ENCODE results near the gene TMEM120B. TPM values are rescaled to one million over a fixed set of nuclear protein-coding genes. Genes with fewer than 3 reads are reported as not detected.

Gene TMEM120B
- total and polyA plus RNA-seq, 2 of the 13 experiments (the other 11 are each of a cell fraction or from before 2014, with no cell fraction given): 7.1 to 12.9 TPM

- TF ChIP-seq, protein P1, sequence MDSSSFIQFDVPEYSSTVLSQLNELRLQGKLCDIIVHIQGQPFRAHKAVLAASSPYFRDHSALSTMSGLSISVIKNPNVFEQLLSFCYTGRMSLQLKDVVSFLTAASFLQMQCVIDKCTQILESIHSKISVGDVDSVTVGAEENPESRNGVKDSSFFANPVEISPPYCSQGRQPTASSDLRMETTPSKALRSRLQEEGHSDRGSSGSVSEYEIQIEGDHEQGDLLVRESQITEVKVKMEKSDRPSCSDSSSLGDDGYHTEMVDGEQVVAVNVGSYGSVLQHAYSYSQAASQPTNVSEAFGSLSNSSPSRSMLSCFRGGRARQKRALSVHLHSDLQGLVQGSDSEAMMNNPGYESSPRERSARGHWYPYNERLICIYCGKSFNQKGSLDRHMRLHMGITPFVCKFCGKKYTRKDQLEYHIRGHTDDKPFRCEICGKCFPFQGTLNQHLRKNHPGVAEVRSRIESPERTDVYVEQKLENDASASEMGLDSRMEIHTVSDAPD (CRISPR knock-in tag; IDR thresholded peaks at IDR 0.05): no peak
- no peak for TF ChIP-seq ATF3 (CRISPR knock-in tag; IDR thresholded peaks at IDR 0.05)
- peak; percentile 86; the same call in 1 of the 2 replicates for TF ChIP-seq ZSCAN21 (CRISPR knock-in tag; IDR thresholded peaks at IDR 0.05; ENCODE audit: borderline replicate concordance)
- TF ChIP-seq, protein P2, sequence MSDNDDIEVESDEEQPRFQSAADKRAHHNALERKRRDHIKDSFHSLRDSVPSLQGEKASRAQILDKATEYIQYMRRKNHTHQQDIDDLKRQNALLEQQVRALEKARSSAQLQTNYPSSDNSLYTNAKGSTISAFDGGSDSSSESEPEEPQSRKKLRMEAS (IDR thresholded peaks at IDR 0.05): no peak
- 0 out of 2 replicates have a peak, but pooled peaks have one; percentile 9 for TF ChIP-seq RFXAP (CRISPR knock-in tag; IDR thresholded peaks at IDR 0.05; ENCODE audit: borderline replicate concordance)
- no peak for TF ChIP-seq SMAD1 (CRISPR knock-in tag; IDR thresholded peaks at IDR 0.05; ENCODE audit: borderline replicate concordance, low read depth)
- no peak for TF ChIP-seq MTF2 (CRISPR knock-in tag; IDR thresholded peaks at IDR 0.05; ENCODE audit: borderline replicate concordance)
- TF ChIP-seq SRY (CRISPR knock-in tag; IDR thresholded peaks at IDR 0.05): peak; percentile 63; the same call in 1 of the 2 replicates
- no peak for TF ChIP-seq ZNF790 (CRISPR knock-in tag; IDR thresholded peaks at IDR 0.05; ENCODE audit: borderline replicate concordance)
- TF ChIP-seq ZNF549 (CRISPR knock-in tag; IDR thresholded peaks at IDR 0.05): no peak
- TF ChIP-seq, protein P3, sequence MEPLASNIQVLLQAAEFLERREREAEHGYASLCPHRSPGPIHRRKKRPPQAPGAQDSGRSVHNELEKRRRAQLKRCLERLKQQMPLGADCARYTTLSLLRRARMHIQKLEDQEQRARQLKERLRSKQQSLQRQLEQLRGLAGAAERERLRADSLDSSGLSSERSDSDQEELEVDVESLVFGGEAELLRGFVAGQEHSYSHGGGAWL (CRISPR knock-in tag; IDR thresholded peaks at IDR 0.05): no peak
- TF ChIP-seq ZNF720 (CRISPR knock-in tag; IDR thresholded peaks at IDR 0.05): no peak
- TF ChIP-seq EHMT2 (IDR thresholded peaks at IDR 0.05; ENCODE audit: borderline replicate concordance, low read depth, low read length): no peak
- TF ChIP-seq SUZ12 (IDR thresholded peaks at IDR 0.05; ENCODE audit: low read depth, low read length): no peak
- TF ChIP-seq, protein P4, sequence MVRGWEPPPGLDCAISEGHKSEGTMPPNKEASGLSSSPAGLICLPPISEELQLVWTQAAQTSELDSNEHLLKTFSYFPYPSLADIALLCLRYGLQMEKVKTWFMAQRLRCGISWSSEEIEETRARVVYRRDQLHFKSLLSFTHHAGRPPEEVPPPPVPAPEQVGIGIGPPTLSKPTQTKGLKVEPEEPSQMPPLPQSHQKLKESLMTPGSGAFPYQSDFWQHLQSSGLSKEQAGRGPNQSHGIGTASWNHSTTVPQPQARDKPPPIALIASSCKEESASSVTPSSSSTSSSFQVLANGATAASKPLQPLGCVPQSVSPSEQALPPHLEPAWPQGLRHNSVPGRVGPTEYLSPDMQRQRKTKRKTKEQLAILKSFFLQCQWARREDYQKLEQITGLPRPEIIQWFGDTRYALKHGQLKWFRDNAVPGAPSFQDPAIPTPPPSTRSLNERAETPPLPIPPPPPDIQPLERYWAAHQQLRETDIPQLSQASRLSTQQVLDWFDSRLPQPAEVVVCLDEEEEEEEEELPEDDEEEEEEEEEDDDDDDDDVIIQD (CRISPR knock-in tag; IDR thresholded peaks at IDR 0.05; ENCODE audit: low read depth): no peak; the same call in 1 of the 2 replicates
- TF ChIP-seq ZNF879 (CRISPR knock-in tag; IDR thresholded peaks at IDR 0.05): no peak
- TF ChIP-seq KLF15 (CRISPR knock-in tag; IDR thresholded peaks at IDR 0.05; ENCODE audit: borderline replicate concordance): no peak
- TF ChIP-seq EZH2 (conservative IDR thresholded peaks at IDR 0.05; ENCODE audit: low read depth, low read length): no peak
- TF ChIP-seq ZNF589 (CRISPR knock-in tag; conservative IDR thresholded peaks at IDR 0.05): no peak
- peak; percentile 96 for TF ChIP-seq ZKSCAN8 (CRISPR knock-in tag; IDR thresholded peaks at IDR 0.05; ENCODE audit: borderline replicate concordance)
- no peak for TF ChIP-seq ZNF383 (CRISPR knock-in tag; IDR thresholded peaks at IDR 0.05; ENCODE audit: borderline replicate concordance)
- no peak for TF ChIP-seq MTA1 (CRISPR knock-in tag; IDR thresholded peaks at IDR 0.05; ENCODE audit: borderline replicate concordance)
- TF ChIP-seq ZNF430 (CRISPR knock-in tag; IDR thresholded peaks at IDR 0.05): no peak
- TF ChIP-seq ZBTB7B (CRISPR knock-in tag; IDR thresholded peaks at IDR 0.05): no peak
Measured at GRCh38 chr12:121795034-121795968, 82.7 kb downstream of the TMEM120B start (continued).
